Stimulated activated CD4-positive, alpha-beta T cell treated with anti-CD3 and anti-CD28 coated beads, Interleukin-4, amount 100 ng/mL, for 1 hour (primary cell): ENCODE measurements around the gene GAREM1.

Experiments
- DNase-seq: peaks from one replicate; pipeline ENCODE4 v3.0.0-alpha.2; 2020

GAREM1 gene

GRCh38 chr18:32286749-32287148, 183.9 kb downstream of the GAREM1 start:
- no peak for DNase-seq

- DNase-seq: no peak
Observed at GRCh38 chr18:32284284-32284683, 186.4 kb downstream of the GAREM1 start.

GRCh38 chr18:32280911-32281310, 189.8 kb downstream of the GAREM1 start:
- DNase-seq: no peak

- DNase-seq: no peak
Observed at GRCh38 chr18:32280188-32280783, 190.4 kb downstream of the GAREM1 start.

- DNase-seq: no peak
Observed at GRCh38 chr18:32278177-32278799, 192.4 kb downstream of the GAREM1 start.

GRCh38 chr18:32277549-32277948, 193.1 kb downstream of the GAREM1 start:
- DNase-seq: no peak

GRCh38 chr18:32276906-32277305, 193.8 kb downstream of the GAREM1 start:
- DNase-seq: no peak

GRCh38 chr18:32276256-32276655, 194.4 kb downstream of the GAREM1 start:
- no peak for DNase-seq

GRCh38 chr18:32275221-32275620, 195.5 kb downstream of the GAREM1 start:
- DNase-seq: no peak

- DNase-seq: no peak
Observed at GRCh38 chr18:32274307-32274706, 196.4 kb downstream of the GAREM1 start.

GRCh38 chr18:32271672-32272208, 198.9 kb downstream of the GAREM1 start:
- DNase-seq: no peak

- DNase-seq: no peak
Observed at GRCh38 chr18:32270341-32270740, 200.3 kb downstream of the GAREM1 start.

- DNase-seq: no peak
Observed at GRCh38 chr18:32267463-32267862, 203.2 kb downstream of the GAREM1 start.

- DNase-seq: no peak
Observed at GRCh38 chr18:32264401-32264800, 206.3 kb downstream of the GAREM1 start.

GRCh38 chr18:32262092-32262491, 208.6 kb downstream of the GAREM1 start:
- DNase-seq: no peak

- DNase-seq: no peak
Observed at GRCh38 chr18:32261003-32261402, 209.7 kb downstream of the GAREM1 start.

- DNase-seq: no peak
Observed at GRCh38 chr18:32259553-32259952, 211.1 kb downstream of the GAREM1 start.

- DNase-seq: no peak
Observed at GRCh38 chr18:32258558-32259204, 212.0 kb downstream of the GAREM1 start.

GRCh38 chr18:32258148-32258547, 212.5 kb downstream of the GAREM1 start:
- DNase-seq: no peak

- DNase-seq: no peak
Observed at GRCh38 chr18:32257084-32257785, 213.4 kb downstream of the GAREM1 start.

- no peak for DNase-seq
Observed at GRCh38 chr18:32255570-32255969, 215.1 kb downstream of the GAREM1 start.

GRCh38 chr18:32252141-32252860, 218.4 kb downstream of the GAREM1 start:
- DNase-seq: no peak

- no peak for DNase-seq
Observed at GRCh38 chr18:32251466-32251865, 219.2 kb downstream of the GAREM1 start.
